PC-3 (cell line): Measurements from ENCODE around the gene DNAJC10. TPM values are rescaled to one million over a fixed set of nuclear protein-coding genes. Genes with fewer than 3 reads are reported as not detected.
"Not testable (repeated sequence)": the region's sequence is repeated elsewhere in the genome, so short reads cannot be mapped to it uniquely, and the experiment has no call there.

Experiments used
- ATAC-seq: fragments of 200-7000 bp; cut with Tn5 transposase; 2 replicates; pipeline ENCODE4 v1.9.1; 2020; ENCODE audit warnings: mild to moderate bottlenecking, moderate library complexity
- BruUV-seq: library from RNA; stranded (reverse); fragments of 400-500 nt; replicated peaks from 2 replicates; lab custom pipeline; 2021; lab: Mats Ljungman, UMichigan
- CTCF ChIA-PET: fragments of 300-600 bp; sonication (Branson Sonifier 250); formaldehyde crosslinking; loops from one replicate; lab custom pipeline; 2022; ENCODE audit warnings: antibody characterized with exemption; lab: Charles Lee
- POLR2A ChIA-PET: fragments of 300-600 bp; sonication (Branson Sonifier 250); formaldehyde crosslinking; loops from one replicate; lab custom pipeline; 2022; ENCODE audit warnings: antibody characterized with exemption; ENCODE audit not compliant: unreplicated experiment; lab: Charles Lee
- DNase-seq: peaks from one replicate; pipeline ENCODE4 v3.0.0-alpha.2; 2015
- H2AFZ ChIP-seq: fragments of 300-600 bp; sonication (generic); 2 replicates; pipeline ENCODE4 v1.6.0; 2016; ENCODE audit warnings: antibody characterized with exemption, low read length
- H3F3A ChIP-seq: fragments of 300-600 bp; sonication (generic); one replicate; pipeline ENCODE4 v1.6.0; 2017; ENCODE audit warnings: antibody characterized with exemption, low read length, control low read depth, mild to moderate bottlenecking; ENCODE audit not compliant: unreplicated experiment
- H3K27ac ChIP-seq: fragments of 300-600 bp; sonication (generic); 2 replicates; pipeline ENCODE4 v1.5.1; 2016; ENCODE audit warnings: mild to moderate bottlenecking, low read length
- H3K27me3 ChIP-seq: fragments of 300-600 bp; sonication (generic); 2 replicates; pipeline ENCODE4 v1.6.1; 2016; ENCODE audit warnings: low read length, mixed read lengths
- H3K36me3 ChIP-seq: fragments of 300-600 bp; sonication (generic); 2 replicates; pipeline ENCODE4 v1.6.1; 2016; ENCODE audit warnings: low read depth, mixed run types, low read length, mixed read lengths
- H3K4me1 ChIP-seq: fragments of 300-600 bp; sonication (generic); 2 replicates; pipeline ENCODE4 v1.5.1; 2016; ENCODE audit warnings: low read length; ENCODE audit not compliant: insufficient read depth
- H3K4me2 ChIP-seq: fragments of 300-600 bp; sonication (generic); 2 replicates; pipeline ENCODE4 v1.6.0; 2016; ENCODE audit warnings: low read length
- H3K4me3 ChIP-seq: fragments of 300-600 bp; sonication (generic); 2 replicates; pipeline ENCODE4 v1.5.1; 2016; ENCODE audit warnings: mild to moderate bottlenecking, low read length, mixed read lengths
- H3K79me2 ChIP-seq: fragments of 300-600 bp; sonication (generic); 2 replicates; pipeline ENCODE4 v1.6.1; 2017; ENCODE audit warnings: low read length, mixed read lengths
- H3K9ac ChIP-seq: fragments of 300-600 bp; sonication (generic); 2 replicates; pipeline ENCODE4 v1.6.0; 2016; ENCODE audit warnings: mild to moderate bottlenecking, low read length
- H3K9me2 ChIP-seq: fragments of 300-600 bp; sonication (generic); replicated peaks from 2 replicates; pipeline ENCODE4 v1.6.1; 2016; ENCODE audit warnings: mixed run types, low read length, mixed read lengths
- H3K9me3 ChIP-seq: fragments of 300-600 bp; sonication (generic); 2 replicates; pipeline ENCODE4 v1.6.1; 2016; ENCODE audit warnings: low read length, mixed read lengths
- H4K20me1 ChIP-seq: fragments of 300-600 bp; sonication (generic); 2 replicates; pipeline ENCODE4 v1.6.1; 2016; ENCODE audit warnings: low read length, mixed read lengths
- EZH2 ChIP-seq: fragments of 300-600 bp; sonication (generic); IDR thresholded peaks from one replicate; pipeline ENCODE4 v1.6.1; 2017; ENCODE audit warnings: antibody characterized with exemption, mild to moderate bottlenecking, low read length; ENCODE audit not compliant: unreplicated experiment
- EZH2phosphoT487 ChIP-seq: fragments of 300-600 bp; sonication (generic); IDR thresholded peaks from 2 replicates; pipeline ENCODE4 v1.6.1; 2018; ENCODE audit warnings: mild to moderate bottlenecking, antibody characterized with exemption, low read length, borderline replicate concordance
- intact Hi-C: fragments of 100-400 bp; cut with micrococcal nuclease; formaldehyde crosslinking; loops from 2 replicates; pipeline ENCODE4 v1.9.0; 2023
- total RNA-seq: library from RNA; depleted of rRNA; stranded (reverse); fragments of >200 nt; gene quantifications from 2 replicates; pipeline ENCODE4 v1.2.3, GENCODE V29; 2014
- TF ChIP-seq, protein P1 (sequence below): fragments of 300-600 bp; sonication (generic); conservative IDR thresholded peaks from 2 replicates; pipeline ENCODE4 v1.5.1; 2017; ENCODE audit warnings: antibody characterized with exemption, low read depth, mild to moderate bottlenecking, low read length

Gene DNAJC10
- total RNA-seq, 1 experiment from 2014 or later, result 62.9 TPM

- Histone ChIP-seq H3K4me1 (no peaks in the 10 kb centered on the region), H3K4me3 (no peak overlapping the region), H3K36me3 (peaks cover 25% of the 10 kb centered on the region; the same call in 1 of the 2 replicates), H2AFZ (no peak overlapping the region), H3K4me2 (no peak overlapping the region), H3K9ac (no peak overlapping the region), H3F3A (no peaks in the 10 kb centered on the region), H4K20me1 (no peaks in the 10 kb centered on the region), H3K79me2 (no peaks in the 10 kb centered on the region), H3K9me3 (no peaks in the 10 kb centered on the region), H3K27me3 (no peaks in the 10 kb centered on the region), H3K27ac (no peak overlapping the region), H3K9me2 (no peaks in the 10 kb centered on the region)
- BruUV-seq, result no TSS peak
- CTCF ChIA-PET, result no interaction called here
- POLR2A ChIA-PET, result no interaction called here
- TF ChIP-seq EZH2phosphoT487 (no peak), EZH2 (no peak)
- TF ChIP-seq, protein P1, sequence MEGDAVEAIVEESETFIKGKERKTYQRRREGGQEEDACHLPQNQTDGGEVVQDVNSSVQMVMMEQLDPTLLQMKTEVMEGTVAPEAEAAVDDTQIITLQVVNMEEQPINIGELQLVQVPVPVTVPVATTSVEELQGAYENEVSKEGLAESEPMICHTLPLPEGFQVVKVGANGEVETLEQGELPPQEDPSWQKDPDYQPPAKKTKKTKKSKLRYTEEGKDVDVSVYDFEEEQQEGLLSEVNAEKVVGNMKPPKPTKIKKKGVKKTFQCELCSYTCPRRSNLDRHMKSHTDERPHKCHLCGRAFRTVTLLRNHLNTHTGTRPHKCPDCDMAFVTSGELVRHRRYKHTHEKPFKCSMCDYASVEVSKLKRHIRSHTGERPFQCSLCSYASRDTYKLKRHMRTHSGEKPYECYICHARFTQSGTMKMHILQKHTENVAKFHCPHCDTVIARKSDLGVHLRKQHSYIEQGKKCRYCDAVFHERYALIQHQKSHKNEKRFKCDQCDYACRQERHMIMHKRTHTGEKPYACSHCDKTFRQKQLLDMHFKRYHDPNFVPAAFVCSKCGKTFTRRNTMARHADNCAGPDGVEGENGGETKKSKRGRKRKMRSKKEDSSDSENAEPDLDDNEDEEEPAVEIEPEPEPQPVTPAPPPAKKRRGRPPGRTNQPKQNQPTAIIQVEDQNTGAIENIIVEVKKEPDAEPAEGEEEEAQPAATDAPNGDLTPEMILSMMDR, result no peak
- ATAC-seq, result no peak
- DNase-seq, result no peak
- intact Hi-C loops, result no loop called here
These were observed 25.6 kb downstream of the DNAJC10 start for GRCh38 chr2:182741620-182742019.

GRCh38 chr2:182744490-182744889 lies 28.4 kb downstream of the DNAJC10 start:
- Histone ChIP-seq H3F3A (no peaks in the 10 kb centered on the region), H2AFZ (no peak overlapping the region), H3K9me3 (no peaks in the 10 kb centered on the region), H3K27ac (no peak overlapping the region), H3K9ac (no peak overlapping the region), H3K79me2 (no peaks in the 10 kb centered on the region), H3K4me1 (no peaks in the 10 kb centered on the region), H3K9me2 (no peaks in the 10 kb centered on the region), H3K4me2 (no peak overlapping the region), H3K4me3 (no peak overlapping the region), H3K36me3 (peaks cover 16% of the 10 kb centered on the region; the same call in 1 of the 2 replicates), H3K27me3 (no peaks in the 10 kb centered on the region), H4K20me1 (no peaks in the 10 kb centered on the region)
- POLR2A ChIA-PET, result no interaction called here
- no peak for ATAC-seq
- no TSS peak for BruUV-seq
- CTCF ChIA-PET, result no interaction called here
- no peak for TF ChIP-seq EZH2
- TF ChIP-seq EZH2phosphoT487, result no peak
- TF ChIP-seq, protein P1, result no peak
- no peak for DNase-seq
- intact Hi-C loops, result no loop called here

DNA sequence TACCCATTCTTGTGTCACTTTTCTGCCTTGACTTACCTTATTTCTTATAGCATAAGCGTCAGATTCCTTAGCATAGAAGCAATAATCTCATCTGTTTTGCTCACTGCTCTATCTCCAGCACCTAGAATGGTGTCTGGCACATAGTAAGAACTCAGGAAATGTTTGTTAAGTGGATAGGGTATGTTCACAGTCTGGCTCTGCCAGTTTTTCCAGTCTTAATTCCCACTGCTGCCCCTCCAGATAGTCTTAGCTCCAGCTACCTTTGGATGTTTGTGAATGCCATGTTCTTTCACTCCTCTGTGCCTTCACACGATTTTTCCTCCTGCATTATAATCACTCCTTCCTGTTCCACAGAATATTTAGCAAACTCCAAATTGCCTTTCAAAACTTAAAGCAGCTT lies 29.0 kb downstream of the DNAJC10 start:
- DNase-seq, result no peak
- no TSS peak for BruUV-seq
- no peak for TF ChIP-seq EZH2
- no peak for TF ChIP-seq EZH2phosphoT487
- TF ChIP-seq, protein P1, result no peak
- Histone ChIP-seq H3K9me2 (no peaks in the 10 kb centered on the region), H3K27ac (no peak overlapping the region), H3K4me2 (no peak overlapping the region), H3K4me3 (no peak overlapping the region), H3F3A (no peaks in the 10 kb centered on the region), H3K27me3 (no peaks in the 10 kb centered on the region), H3K79me2 (no peaks in the 10 kb centered on the region), H4K20me1 (no peaks in the 10 kb centered on the region), H3K9ac (no peak overlapping the region), H3K4me1 (no peaks in the 10 kb centered on the region), H3K36me3 (peaks cover 16% of the 10 kb centered on the region; the same call in 1 of the 2 replicates), H3K9me3 (no peaks in the 10 kb centered on the region), H2AFZ (no peak overlapping the region)
- ChIA-PET CTCF (no interaction called here), POLR2A (no interaction called here)
- intact Hi-C loops, result no loop called here
- ATAC-seq, result no peak

DNA sequence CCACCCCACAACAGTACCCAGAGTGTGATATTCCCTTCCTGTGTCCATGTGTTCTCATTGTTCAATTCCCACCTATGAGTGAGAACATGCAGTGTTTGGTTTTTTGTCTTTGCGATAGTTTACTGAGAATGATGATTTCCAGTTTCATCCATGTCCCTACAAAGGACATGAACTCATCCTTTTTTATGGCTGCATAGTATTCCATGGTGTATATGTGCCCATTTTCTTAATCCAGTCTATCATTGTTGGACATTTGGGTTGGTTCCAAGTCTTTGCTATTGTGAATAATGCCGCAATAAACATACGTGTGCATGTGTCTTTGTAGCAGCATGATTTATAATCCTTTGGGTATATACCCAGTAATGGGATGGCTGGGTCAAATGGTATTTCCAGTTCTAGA lies 29.8 kb downstream of the DNAJC10 start:
- DNase-seq, BruUV-seq, intact Hi-C loops, H3F3A ChIP-seq, H3K9me2 ChIP-seq, ATAC-seq, H3K9me3 ChIP-seq, H3K9ac ChIP-seq, H3K27me3 ChIP-seq, H3K27ac ChIP-seq, POLR2A ChIA-PET, H3K4me2 ChIP-seq, H3K4me1 ChIP-seq, H3K79me2 ChIP-seq, H3K4me3 ChIP-seq, H4K20me1 ChIP-seq, CTCF ChIA-PET, H2AFZ ChIP-seq: not testable (repeated sequence)
- H3K36me3 ChIP-seq, result peaks cover 16% of the 10 kb centered on the region; the same call in 1 of the 2 replicates
